ENCODE measurements around the gene LAMC2.

GRCh38 chr1:183272390-183272848 lies 86.4 kb downstream of the LAMC2 start:
- TF ChIP-seq CTCF (conservative IDR thresholded peaks at IDR 0.05; ENCODE audit: low read length), result no peak
- no peak for TF ChIP-seq EZH2phosphoT487 (IDR thresholded peaks at IDR 0.05; ENCODE audit: borderline replicate concordance)

Data from Loucy (cell line).